GM23248 (cell line): ENCODE results near the gene SETD6.

Experiments
- EZH2 ChIP-seq: fragments of 200-600 bp; sonication (generic); IDR thresholded peaks from 2 replicates; pipeline ENCODE4 v1.6.1; 2018; ENCODE audit warnings: antibody characterized with exemption, mild to moderate bottlenecking; ENCODE audit not compliant: insufficient read depth, poor library complexity, severe bottlenecking
- EZH2phosphoT487 ChIP-seq: fragments of 200-600 bp; sonication (generic); IDR thresholded peaks from 2 replicates; pipeline ENCODE4 v1.6.1; 2018; ENCODE audit warnings: antibody characterized with exemption, moderate library complexity, mild to moderate bottlenecking, low read depth; ENCODE audit not compliant: insufficient read depth

DNA sequence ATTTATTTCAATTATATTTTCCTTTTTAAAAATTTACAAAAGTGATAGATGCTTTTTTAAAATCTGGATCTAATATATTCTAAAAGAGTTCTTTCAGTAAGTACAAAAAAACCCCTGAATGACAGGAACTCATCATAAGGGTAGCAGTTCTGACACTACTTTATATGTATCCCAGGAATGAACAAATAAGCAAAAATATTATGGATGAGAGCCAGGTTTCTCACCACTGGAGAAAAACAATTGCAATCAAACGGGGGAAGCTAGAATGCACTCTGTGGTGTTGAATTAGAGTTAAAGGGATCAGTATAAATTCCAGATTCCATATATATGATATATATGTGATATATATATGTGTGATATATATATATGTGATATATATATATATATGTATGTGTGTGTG, 38.5 kb upstream of the SETD6 start:
- TF ChIP-seq EZH2phosphoT487 = no peak
- no peak for TF ChIP-seq EZH2
